WTC11 (cell line): Measurements from ENCODE around the gene OAS1. TPM values are rescaled to one million over a fixed set of nuclear protein-coding genes. Genes with fewer than 3 reads are reported as not detected.

Source experiments
- ATAC-seq: fragments of 200-7000 bp; cut with Tn5 transposase; 2 replicates; pipeline ENCODE4 v1.10.0; 2021; ENCODE audit warnings: mild to moderate bottlenecking, moderate library complexity
- CTCF ChIA-PET: fragments of 300-600 bp; sonication (Branson Sonifier 250); formaldehyde crosslinking; loops from one replicate; lab custom pipeline; 2021; ENCODE audit warnings: antibody characterized with exemption; lab: Charles Lee
- POLR2A ChIA-PET: fragments of 350-600 bp; sonication (Branson Sonifier 250); formaldehyde crosslinking; loops from one replicate; lab custom pipeline; 2021; ENCODE audit warnings: antibody characterized with exemption; lab: Charles Lee
- DNase-seq: peaks from one replicate; pipeline ENCODE4 v3.0.0; 2021; ENCODE audit warnings: low spot score
- H3K27ac Mint-ChIP-seq: 2 replicates; pipeline ENCODE4 v1.8.0; 2021; ENCODE audit warnings: mixed read lengths
- H3K27me3 Mint-ChIP-seq: 2 replicates; pipeline ENCODE4 v1.8.0; 2021; ENCODE audit warnings: low read depth, mild to moderate bottlenecking, moderate library complexity, mixed read lengths
- H3K36me3 Mint-ChIP-seq: 2 replicates; pipeline ENCODE4 v1.8.0; 2021; ENCODE audit warnings: mixed read lengths
- H3K4me1 Mint-ChIP-seq: 2 replicates; pipeline ENCODE4 v1.8.0; 2022; ENCODE audit warnings: mixed read lengths
- H3K4me3 Mint-ChIP-seq: 2 replicates; pipeline ENCODE4 v1.8.0; 2021; ENCODE audit warnings: mild to moderate bottlenecking, moderate library complexity, mixed read lengths
- H3K9me3 Mint-ChIP-seq: 2 replicates; pipeline ENCODE4 v1.8.0; 2021; ENCODE audit warnings: mixed read lengths
- ATF1 ChIP-seq: sonication (generic); formaldehyde crosslinking; IDR thresholded peaks from 2 replicates; pipeline ENCODE4 v1.8.1; 2023; ENCODE audit warnings: mild to moderate bottlenecking, moderate library complexity, missing genetic modification reagents
- ATF3 ChIP-seq: sonication (generic); formaldehyde crosslinking; conservative IDR thresholded peaks from 2 replicates; pipeline ENCODE4 v1.8.1; 2022; ENCODE audit warnings: mild to moderate bottlenecking, missing genetic modification reagents
- ATF6 ChIP-seq: sonication (generic); formaldehyde crosslinking; IDR thresholded peaks from 2 replicates; pipeline ENCODE4 v1.8.1; 2023; ENCODE audit warnings: mild to moderate bottlenecking, missing genetic modification reagents
- CDX4 ChIP-seq: fragments of 250-450 bp; sonication (Bioruptor Pico); IDR thresholded peaks from 2 replicates; pipeline ENCODE4 v1.9.0; 2021; ENCODE audit warnings: moderate library complexity, mild to moderate bottlenecking, inconsistent platforms, borderline replicate concordance
- ETV6 ChIP-seq: sonication (generic); formaldehyde crosslinking; IDR thresholded peaks from 2 replicates; pipeline ENCODE4 v1.8.1; 2022; ENCODE audit warnings: mild to moderate bottlenecking, missing genetic modification reagents
- FOXP1 ChIP-seq: sonication (generic); formaldehyde crosslinking; IDR thresholded peaks from 2 replicates; pipeline ENCODE4 v1.8.0; 2022; ENCODE audit warnings: missing genetic modification reagents, mild to moderate bottlenecking, moderate library complexity, borderline replicate concordance
- JAZF1 ChIP-seq: fragments of 250-450 bp; sonication (Bioruptor Pico); IDR thresholded peaks from 2 replicates; pipeline ENCODE4 v1.9.0; 2021; ENCODE audit warnings: moderate library complexity, mild to moderate bottlenecking, inconsistent platforms
- JUN ChIP-seq: sonication (generic); formaldehyde crosslinking; IDR thresholded peaks from 2 replicates; pipeline ENCODE4 v1.8.0; 2023; ENCODE audit warnings: mild to moderate bottlenecking, missing genetic modification reagents
- KAT7 ChIP-seq: sonication (generic); formaldehyde crosslinking; IDR thresholded peaks from 2 replicates; pipeline ENCODE4 v1.8.1; 2023; ENCODE audit warnings: missing genetic modification reagents, mild to moderate bottlenecking, borderline replicate concordance
- MAX ChIP-seq: sonication (generic); formaldehyde crosslinking; IDR thresholded peaks from 2 replicates; pipeline ENCODE4 v1.8.0; 2022; ENCODE audit warnings: mild to moderate bottlenecking, missing genetic modification reagents
- NFATC4 ChIP-seq: fragments of 250-450 bp; sonication (Bioruptor Pico); IDR thresholded peaks from 2 replicates; pipeline ENCODE4 v1.9.0; 2021; ENCODE audit warnings: mild to moderate bottlenecking
- NR3C1 ChIP-seq: sonication (generic); formaldehyde crosslinking; conservative IDR thresholded peaks from 2 replicates; pipeline ENCODE4 v1.8.1; 2023; ENCODE audit warnings: low read depth, mild to moderate bottlenecking, missing genetic modification reagents
- RORB ChIP-seq: fragments of 250-450 bp; sonication (Bioruptor Pico); IDR thresholded peaks from 2 replicates; pipeline ENCODE4 v1.9.0; 2021; ENCODE audit warnings: mild to moderate bottlenecking
- SMAD3 ChIP-seq: sonication (generic); formaldehyde crosslinking; IDR thresholded peaks from 2 replicates; pipeline ENCODE4 v1.8.0; 2022; ENCODE audit warnings: missing genetic modification reagents, mild to moderate bottlenecking, borderline replicate concordance
- SOX15 ChIP-seq: fragments of 250-450 bp; sonication (Bioruptor Pico); IDR thresholded peaks from 2 replicates; pipeline ENCODE4 v1.9.0; 2021; ENCODE audit warnings: mild to moderate bottlenecking
- TEAD1 ChIP-seq: sonication (generic); formaldehyde crosslinking; IDR thresholded peaks from 2 replicates; pipeline ENCODE4 v1.8.0; 2022; ENCODE audit warnings: mild to moderate bottlenecking, missing genetic modification reagents
- ZBTB21 ChIP-seq: sonication (generic); formaldehyde crosslinking; IDR thresholded peaks from 2 replicates; pipeline ENCODE4 v1.8.1; 2023; ENCODE audit warnings: mild to moderate bottlenecking, missing genetic modification reagents, borderline replicate concordance
- ZBTB43 ChIP-seq: sonication (generic); formaldehyde crosslinking; IDR thresholded peaks from 2 replicates; pipeline ENCODE4 v1.8.1; 2023; ENCODE audit warnings: mild to moderate bottlenecking, missing genetic modification reagents
- ZNF281 ChIP-seq: sonication (generic); formaldehyde crosslinking; IDR thresholded peaks from 2 replicates; pipeline ENCODE4 v1.8.0; 2023; ENCODE audit warnings: mild to moderate bottlenecking, missing genetic modification reagents
- ZNF317 ChIP-seq: sonication (generic); formaldehyde crosslinking; IDR thresholded peaks from 2 replicates; pipeline ENCODE4 v1.8.1; 2023; ENCODE audit warnings: low read depth, mild to moderate bottlenecking, moderate library complexity, missing genetic modification reagents, borderline replicate concordance
- ZNF416 ChIP-seq: fragments of 250-450 bp; sonication (Bioruptor Pico); IDR thresholded peaks from 2 replicates; pipeline ENCODE4 v1.9.0; 2021; ENCODE audit warnings: mild to moderate bottlenecking, inconsistent platforms
- ZNF532 ChIP-seq: fragments of 250-450 bp; sonication (Bioruptor Pico); IDR thresholded peaks from 2 replicates; pipeline ENCODE4 v1.9.0; 2021; ENCODE audit warnings: mild to moderate bottlenecking, borderline replicate concordance
- total RNA-seq: library from RNA; stranded (reverse); gene quantifications from 3 replicates; pipeline ENCODE4 v1.2.3, GENCODE V29; 2021

Gene OAS1
- total RNA-seq, 1 experiment from 2014 or later: 0.24 TPM

GRCh38 chr12:112891093-112892024, 15.4 kb upstream of the OAS1 start:
- peaks cover 12% of the 10 kb centered on the region for H3K9me3 Mint-ChIP-seq
- CTCF ChIA-PET: interaction anchor here (3.1 kb wide), 1 partner anchor 9 kb away, joined by 11 read pairs; no protein-coding TSS in a partner anchor
- no peak for ATAC-seq
- no peak for TF ChIP-seq ZNF416 (CRISPR knock-in tag)
- TF ChIP-seq ATF6 (CRISPR knock-in tag): no peak
- no peak for TF ChIP-seq MAX (CRISPR knock-in tag)
- no peak for TF ChIP-seq ATF3 (CRISPR knock-in tag)
- TF ChIP-seq CDX4 (CRISPR knock-in tag): no peak
- TF ChIP-seq JAZF1 (CRISPR knock-in tag): no peak
- no peak for TF ChIP-seq ZBTB21 (CRISPR knock-in tag)
- TF ChIP-seq ETV6 (CRISPR knock-in tag): no peak
- TF ChIP-seq NR3C1 (CRISPR knock-in tag): no peak
- TF ChIP-seq NFATC4: no peak
- TF ChIP-seq RORB (CRISPR knock-in tag): no peak
- no peak for TF ChIP-seq SMAD3
- TF ChIP-seq FOXP1 (CRISPR knock-in tag): no peak
- TF ChIP-seq ZNF281: no peak
- no peak for TF ChIP-seq ATF1 (CRISPR knock-in tag)
- TF ChIP-seq TEAD1 (CRISPR knock-in tag): no peak
- TF ChIP-seq SOX15 (CRISPR knock-in tag): no peak
- TF ChIP-seq, all 79 proteins: peak for 0
- no peak for DNase-seq
- POLR2A ChIA-PET: no interaction called here
- Mint-ChIP-seq H3K36me3 (peaks cover under 1% of the 10 kb centered on the region), H3K27ac (no peak overlapping the region), H3K27me3 (no peaks in the 10 kb centered on the region), H3K4me1 (no peaks in the 10 kb centered on the region), H3K4me3 (no peak overlapping the region)

GRCh38 chr12:112892856-112893255, 13.9 kb upstream of the OAS1 start:
- H3K9me3 Mint-ChIP-seq: no peaks in the 10 kb centered on the region
- CTCF ChIA-PET: interaction anchor here (1.0 to 1.4 kb wide), 2 partner anchors 45 to 100 kb away, joined by 3 read pairs; no protein-coding TSS in a partner anchor
- H3K36me3 Mint-ChIP-seq: no peaks in the 10 kb centered on the region
- H3K4me3 Mint-ChIP-seq: no peak overlapping the region
- H3K4me1 Mint-ChIP-seq: no peaks in the 10 kb centered on the region
- POLR2A ChIA-PET: no interaction called here
- DNase-seq (no peak), ATAC-seq (no peak)
- no peaks in the 10 kb centered on the region; the same call in 1 of the 2 replicates for H3K27me3 Mint-ChIP-seq
- no peak overlapping the region for H3K27ac Mint-ChIP-seq
- TF ChIP-seq ZNF317 (CRISPR knock-in tag) (no peak), KAT7 (CRISPR knock-in tag) (no peak), JUN (CRISPR knock-in tag) (no peak), MAX (CRISPR knock-in tag) (no peak), ZNF532 (no peak), ZBTB43 (CRISPR knock-in tag) (no peak)
